HG03565 (cell line): ENCODE data around the gene REEP2.
"Not testable (repeated sequence)": the region's sequence is repeated elsewhere in the genome, so short reads cannot be mapped to it uniquely, and the experiment has no call there.

Experiments used
- ATAC-seq: cut with Tn5 transposase; IDR thresholded peaks from one replicate; pipeline ENCODE4 v1.9.1; 2021; ENCODE audit warnings: mild to moderate bottlenecking, moderate library complexity; ENCODE audit not compliant: unreplicated experiment

The REEP2 gene, protein sequence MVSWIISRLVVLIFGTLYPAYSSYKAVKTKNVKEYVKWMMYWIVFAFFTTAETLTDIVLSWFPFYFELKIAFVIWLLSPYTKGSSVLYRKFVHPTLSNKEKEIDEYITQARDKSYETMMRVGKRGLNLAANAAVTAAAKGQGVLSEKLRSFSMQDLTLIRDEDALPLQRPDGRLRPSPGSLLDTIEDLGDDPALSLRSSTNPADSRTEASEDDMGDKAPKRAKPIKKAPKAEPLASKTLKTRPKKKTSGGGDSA

DNA sequence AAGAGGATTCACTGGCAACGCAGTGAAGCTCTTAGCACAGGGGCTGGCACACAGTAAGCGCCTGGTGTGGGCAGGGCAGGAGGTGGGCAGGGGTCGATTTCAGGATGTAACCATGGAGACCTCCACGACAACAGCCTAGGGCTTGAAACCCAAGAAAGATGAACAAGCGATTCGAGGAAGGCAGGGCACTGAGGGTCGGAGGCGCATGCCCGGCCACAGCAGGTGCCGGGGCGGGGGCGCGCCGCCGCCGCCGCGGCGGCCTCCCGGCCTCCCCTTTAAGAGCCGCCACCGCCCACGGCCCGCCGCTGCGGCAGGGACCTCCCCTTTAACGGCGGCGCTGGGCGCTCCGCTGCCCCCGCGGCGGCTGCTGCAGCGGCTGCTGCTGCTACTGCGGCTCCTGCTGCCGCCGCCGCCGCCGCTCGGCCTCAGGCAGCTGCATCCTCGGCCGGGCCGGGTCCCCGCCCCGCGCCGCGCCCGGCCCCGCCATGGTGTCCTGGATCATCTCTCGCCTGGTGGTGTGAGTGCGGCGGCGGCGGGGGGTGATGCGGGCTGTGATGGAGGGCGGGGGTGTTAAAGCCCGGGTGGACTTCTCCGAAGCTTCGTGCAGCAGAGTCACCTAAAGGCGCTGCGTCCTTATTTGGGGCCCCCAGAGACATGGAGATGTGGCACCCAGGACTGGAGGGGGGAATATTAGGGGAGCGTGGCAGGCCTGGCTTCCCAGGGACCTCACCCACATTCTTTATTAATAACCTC is at the start of gene REEP2:
Gene REEP2, plus strand, starts transcription at position 334 of the 753 bp plus-strand sequence. Its CDS starts 152 bp downstream, at position 486.
- ATAC-seq: peak; percentile 47

DNA sequence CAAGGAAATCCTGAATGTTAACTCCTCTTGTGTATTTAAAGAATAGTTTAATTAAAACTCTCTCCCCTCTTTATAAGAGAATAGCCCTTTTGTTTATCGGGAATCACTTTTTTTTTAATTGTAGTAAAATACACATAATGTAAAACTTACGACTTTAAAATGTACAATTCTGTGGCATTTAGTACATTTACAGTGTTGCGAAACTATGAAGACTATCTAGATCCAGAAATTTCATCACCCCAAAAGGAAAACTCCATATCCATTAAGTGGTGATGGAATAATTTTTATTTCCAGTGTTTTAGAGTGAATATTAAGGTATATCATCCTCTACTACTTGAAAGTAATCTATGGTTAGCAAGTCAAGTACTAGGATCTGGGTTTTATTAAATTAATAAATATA is 49.5 kb upstream of the REEP2 start:
- ATAC-seq: no peak

DNA sequence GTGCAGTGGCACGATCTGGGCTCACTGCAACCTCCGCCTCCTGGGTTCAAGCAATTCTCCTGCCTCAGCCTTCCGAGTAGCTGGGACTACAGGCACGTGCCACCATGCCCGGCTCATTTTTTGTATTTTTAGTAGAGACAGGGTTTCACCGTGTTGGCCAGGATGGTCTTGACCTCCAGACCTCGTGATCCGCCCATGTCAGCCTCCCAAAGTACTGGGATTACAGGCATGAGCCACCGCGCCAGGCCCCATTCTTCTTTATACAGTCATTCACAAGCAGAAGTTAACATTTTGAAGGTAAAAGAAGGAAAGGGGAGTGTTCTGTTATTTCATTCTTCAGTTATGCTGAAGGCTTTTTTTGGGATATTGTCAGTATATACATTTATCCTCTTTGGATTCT is 48.9 kb upstream of the REEP2 start:
- ATAC-seq: not testable (repeated sequence)

DNA sequence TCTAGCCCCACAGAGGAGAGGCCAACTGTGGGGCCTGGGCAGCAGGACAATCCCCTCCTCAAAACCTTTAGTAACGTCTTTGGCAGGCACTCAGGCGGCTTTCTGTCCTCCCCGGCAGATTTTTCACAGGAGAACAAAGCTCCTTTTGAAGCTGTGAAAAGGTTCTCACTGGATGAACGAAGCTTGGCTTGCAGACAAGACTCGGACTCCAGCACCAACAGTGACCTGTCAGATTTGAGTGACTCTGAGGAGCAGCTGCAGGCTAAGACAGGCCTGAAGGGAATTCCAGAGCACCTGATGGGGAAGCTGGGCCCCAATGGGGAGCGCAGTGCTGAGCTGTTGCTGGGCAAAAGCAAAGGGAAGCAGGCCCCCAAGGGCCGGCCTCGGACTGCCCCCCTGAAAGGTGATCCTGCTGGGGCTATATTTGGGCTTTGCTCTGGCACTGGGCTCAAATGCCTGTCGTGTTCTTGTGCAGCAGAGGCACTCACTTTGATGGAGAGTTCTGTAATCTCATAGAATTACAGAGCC is 46.9 kb upstream of the REEP2 start:
- ATAC-seq: no peak

DNA sequence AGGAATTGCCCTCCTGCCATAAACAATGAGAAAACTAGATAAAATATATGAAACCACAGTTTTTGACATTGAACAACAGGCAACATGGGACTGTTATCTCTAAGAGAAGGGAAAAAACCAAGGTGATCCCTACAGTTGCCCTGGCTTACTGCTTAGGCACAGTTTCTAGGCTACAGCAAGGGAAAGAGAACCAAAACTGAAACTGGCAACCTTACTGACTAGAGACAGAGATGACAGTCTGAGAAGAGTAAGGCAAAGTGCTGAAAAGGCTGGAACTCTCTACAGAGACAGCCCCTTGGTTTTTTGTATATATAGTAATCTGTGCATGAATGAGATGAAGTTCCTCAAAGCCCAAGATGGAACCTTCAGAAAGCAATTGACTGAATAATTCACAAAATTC is 36.2 kb upstream of the REEP2 start:
- ATAC-seq: no peak

DNA sequence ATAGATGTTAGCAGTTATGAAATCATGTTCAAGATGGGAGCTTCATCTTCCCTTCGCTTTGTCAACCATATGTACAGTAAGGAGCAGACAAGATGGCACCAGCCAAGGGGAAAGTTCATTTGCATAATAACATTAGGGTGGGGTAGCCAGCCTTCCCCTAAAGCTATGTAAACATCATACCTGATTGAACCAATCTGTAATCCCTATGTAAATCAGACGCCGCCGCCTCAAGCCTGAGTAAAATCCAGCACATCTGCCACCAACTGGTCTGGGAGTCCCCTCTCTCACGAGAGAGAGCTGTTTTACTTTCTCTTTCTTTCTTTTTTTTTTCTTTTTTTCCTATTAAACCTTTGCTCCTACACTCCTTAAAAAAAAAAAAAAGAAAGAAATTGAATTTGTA is 30.8 kb upstream of the REEP2 start:
- peak; percentile 74 for ATAC-seq

DNA sequence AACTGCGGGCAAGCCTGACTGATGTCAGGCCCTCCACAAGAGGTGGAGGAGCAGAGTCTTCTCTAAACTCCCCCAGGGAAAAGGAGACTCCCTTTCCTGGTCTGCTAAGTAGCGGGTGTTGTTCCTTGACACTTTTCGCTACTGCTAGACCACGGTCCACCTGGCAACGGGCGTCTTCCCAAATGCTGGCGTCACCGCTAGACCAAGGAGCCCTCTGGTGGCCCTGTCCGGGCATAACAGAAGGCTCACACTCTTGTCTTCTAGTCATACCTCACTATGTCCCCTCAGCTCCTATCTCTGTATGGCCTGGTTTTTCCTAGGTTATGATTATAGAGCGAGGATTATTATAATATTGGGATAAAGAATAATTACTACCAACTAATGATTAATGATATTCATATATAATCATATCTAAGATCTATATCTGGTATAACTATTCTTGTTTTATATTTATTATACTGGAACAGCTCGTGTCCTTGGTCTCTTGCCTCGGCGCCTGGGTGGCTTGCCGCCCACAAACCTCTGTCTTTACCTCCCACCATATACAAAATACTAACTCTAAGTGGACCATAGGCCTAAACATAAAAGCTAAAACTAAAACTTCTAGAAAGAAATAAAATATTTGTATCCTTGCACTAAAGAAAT is 27.7 kb upstream of the REEP2 start:
- not testable (repeated sequence) for ATAC-seq

- ATAC-seq: no peak
These were observed 20.4 kb upstream of the REEP2 start for GRCh38 chr5:138418444-138418843.

DNA sequence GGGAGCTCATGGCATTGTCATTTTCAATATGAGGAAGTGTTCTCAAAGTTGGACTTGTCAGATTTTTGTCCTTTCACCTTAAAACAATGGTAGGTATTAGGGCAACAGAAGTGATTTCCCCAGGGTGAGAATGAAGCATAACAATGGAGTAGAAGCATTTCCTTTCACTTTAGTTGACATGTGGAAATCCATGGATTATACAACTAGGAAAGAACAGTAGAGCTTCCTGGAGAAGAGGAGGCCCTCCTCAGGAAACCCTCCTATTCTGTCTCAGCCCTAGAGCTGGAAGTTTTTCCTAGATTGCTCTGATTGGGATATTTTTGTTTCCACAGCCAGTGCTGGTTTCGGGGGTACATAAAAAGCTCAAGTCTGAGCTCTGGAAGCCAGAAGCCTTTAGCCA is 13.8 kb upstream of the REEP2 start:
- no peak for ATAC-seq

GRCh38 chr5:138435943-138436342 is 2.9 kb upstream of the REEP2 start:
- no peak for ATAC-seq

- ATAC-seq: no peak
These were observed 694 bp upstream of the REEP2 start for GRCh38 chr5:138438003-138438723.

DNA sequence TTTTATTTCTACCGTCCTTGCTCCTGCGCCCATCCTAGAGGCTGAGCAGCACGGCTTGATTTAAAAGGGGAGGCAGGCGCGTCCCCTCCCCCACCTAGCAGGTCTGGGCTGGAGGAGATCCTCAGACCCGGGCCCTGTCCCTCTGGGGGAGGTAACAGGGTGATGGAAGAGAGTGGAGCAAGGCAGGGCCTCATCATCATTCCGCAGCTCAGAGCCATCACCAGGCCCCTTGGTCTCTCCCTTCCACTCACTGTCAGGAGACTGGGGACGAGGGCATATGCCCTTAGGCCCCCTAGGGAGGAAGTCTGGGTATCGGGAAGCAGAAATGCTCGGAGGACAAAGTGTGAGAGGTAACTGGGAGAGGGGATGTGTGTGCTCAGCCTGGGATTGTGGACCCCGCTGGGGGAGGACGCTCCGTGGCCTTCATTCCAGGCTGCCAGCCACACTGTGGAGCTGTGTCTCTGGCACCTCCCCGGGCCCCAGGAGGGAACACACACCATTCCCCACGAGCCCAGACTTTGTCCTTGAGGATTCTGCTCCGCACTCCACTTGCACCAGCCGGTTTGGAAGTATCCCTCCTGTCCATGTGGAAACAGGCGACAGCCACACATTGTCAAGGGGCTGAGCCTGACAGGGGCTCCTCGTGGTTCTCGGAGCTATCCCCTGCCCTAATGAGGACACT is 761 bp downstream of the REEP2 start:
- no peak for ATAC-seq

GRCh38 chr5:138440159-138441073 is 1.6 kb downstream of the REEP2 start:
- ATAC-seq: no peak

DNA sequence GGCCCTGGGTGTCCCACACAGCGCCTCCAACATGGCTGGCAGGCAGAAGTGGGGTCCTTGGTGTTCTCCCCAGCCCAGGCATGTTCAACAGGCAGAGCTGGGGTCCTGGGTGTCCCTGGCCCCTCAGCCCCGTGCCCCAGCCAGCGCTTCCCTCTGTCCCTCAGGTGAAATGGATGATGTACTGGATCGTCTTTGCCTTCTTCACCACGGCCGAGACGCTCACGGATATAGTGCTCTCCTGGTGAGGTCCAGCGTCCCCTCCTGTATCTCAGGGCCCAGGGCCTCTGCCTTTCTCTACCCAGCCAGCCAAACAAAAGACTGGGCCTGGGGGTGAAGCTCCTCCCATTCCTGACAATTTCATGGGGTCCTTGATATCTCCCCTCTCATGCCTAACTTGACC is 2.4 kb downstream of the REEP2 start:
- ATAC-seq: no peak

- ATAC-seq: no peak
These were observed 5.4 kb downstream of the REEP2 start for GRCh38 chr5:138444078-138444773.

DNA sequence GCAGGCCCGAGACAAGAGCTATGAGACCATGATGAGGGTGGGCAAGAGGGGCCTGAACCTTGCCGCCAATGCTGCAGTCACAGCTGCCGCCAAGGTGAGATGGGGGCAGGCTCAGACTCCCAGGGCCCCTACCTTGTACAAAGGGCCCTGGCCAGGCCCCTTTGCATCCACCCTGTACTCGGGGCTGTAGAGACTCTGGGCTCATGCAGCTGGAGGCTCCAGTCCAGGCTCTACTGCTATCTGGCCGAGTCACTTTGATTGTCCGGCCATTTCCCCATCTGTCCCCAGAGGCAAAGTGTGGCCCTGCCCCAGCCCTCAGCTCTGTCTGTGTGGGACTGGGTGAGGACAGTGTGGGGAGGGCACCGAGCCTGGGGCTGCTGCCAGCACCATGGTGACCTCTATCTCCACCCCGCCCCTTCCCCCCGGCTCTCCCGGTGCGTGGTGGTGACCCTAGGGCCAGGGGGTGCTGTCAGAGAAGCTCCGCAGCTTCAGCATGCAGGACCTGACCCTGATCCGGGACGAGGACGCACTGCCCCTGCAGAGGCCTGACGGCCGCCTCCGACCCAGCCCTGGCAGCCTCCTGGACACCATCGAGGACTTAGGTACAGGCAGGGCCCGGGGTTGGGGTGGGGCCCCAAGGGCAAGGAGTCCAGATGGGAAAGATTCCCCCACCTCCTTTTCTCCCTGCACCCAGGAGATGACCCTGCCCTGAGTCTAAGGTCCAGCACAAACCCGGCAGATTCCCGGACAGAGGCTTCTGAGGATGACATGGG is 6.1 kb downstream of the REEP2 start:
- no peak for ATAC-seq

GRCh38 chr5:138445547-138446271 is 6.9 kb downstream of the REEP2 start:
- ATAC-seq: no peak
